Fibroblast of mammary gland (primary cell): ENCODE data around the gene FTH1.

ENCODE experiments used
- DNase-seq: peaks from one replicate; pipeline ENCODE4 v3.0.0-alpha.2; 2010; ENCODE audit warnings: low read depth
- H3K4me3 ChIP-seq: 2 replicates; pipeline ENCODE4 v1.5.1; 2011; ENCODE audit warnings: low read depth, mild to moderate bottlenecking, low read length, moderate library complexity; ENCODE audit not compliant: control insufficient read depth
- TF ChIP-seq, protein P1 (sequence below): conservative IDR thresholded peaks from 2 replicates; pipeline ENCODE4 v1.5.1; 2011; ENCODE audit warnings: low read depth, low read length, inconsistent platforms; ENCODE audit not compliant: control insufficient read depth, insufficient read depth

FTH1 gene

GRCh38 chr11:61959114-61959513 is 8.3 kb downstream of the FTH1 start:
- TF ChIP-seq, protein P1, sequence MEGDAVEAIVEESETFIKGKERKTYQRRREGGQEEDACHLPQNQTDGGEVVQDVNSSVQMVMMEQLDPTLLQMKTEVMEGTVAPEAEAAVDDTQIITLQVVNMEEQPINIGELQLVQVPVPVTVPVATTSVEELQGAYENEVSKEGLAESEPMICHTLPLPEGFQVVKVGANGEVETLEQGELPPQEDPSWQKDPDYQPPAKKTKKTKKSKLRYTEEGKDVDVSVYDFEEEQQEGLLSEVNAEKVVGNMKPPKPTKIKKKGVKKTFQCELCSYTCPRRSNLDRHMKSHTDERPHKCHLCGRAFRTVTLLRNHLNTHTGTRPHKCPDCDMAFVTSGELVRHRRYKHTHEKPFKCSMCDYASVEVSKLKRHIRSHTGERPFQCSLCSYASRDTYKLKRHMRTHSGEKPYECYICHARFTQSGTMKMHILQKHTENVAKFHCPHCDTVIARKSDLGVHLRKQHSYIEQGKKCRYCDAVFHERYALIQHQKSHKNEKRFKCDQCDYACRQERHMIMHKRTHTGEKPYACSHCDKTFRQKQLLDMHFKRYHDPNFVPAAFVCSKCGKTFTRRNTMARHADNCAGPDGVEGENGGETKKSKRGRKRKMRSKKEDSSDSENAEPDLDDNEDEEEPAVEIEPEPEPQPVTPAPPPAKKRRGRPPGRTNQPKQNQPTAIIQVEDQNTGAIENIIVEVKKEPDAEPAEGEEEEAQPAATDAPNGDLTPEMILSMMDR, result no peak
- H3K4me3 ChIP-seq, result no peak overlapping the region
- DNase-seq, result no peak

- TF ChIP-seq, protein P1, result no peak
- no peak overlapping the region for H3K4me3 ChIP-seq
- DNase-seq, result no peak
Observed at GRCh38 chr11:61958590-61958989, 8.8 kb downstream of the FTH1 start.

GRCh38 chr11:61957021-61957770 is 10.2 kb downstream of the FTH1 start:
- no peak for DNase-seq
- no peak overlapping the region for H3K4me3 ChIP-seq
- TF ChIP-seq, protein P1, result no peak

- H3K4me3 ChIP-seq, result no peak overlapping the region
- TF ChIP-seq, protein P1, result no peak
- DNase-seq, result no peak
Observed at GRCh38 chr11:61956191-61957020, 11.0 kb downstream of the FTH1 start.

DNA sequence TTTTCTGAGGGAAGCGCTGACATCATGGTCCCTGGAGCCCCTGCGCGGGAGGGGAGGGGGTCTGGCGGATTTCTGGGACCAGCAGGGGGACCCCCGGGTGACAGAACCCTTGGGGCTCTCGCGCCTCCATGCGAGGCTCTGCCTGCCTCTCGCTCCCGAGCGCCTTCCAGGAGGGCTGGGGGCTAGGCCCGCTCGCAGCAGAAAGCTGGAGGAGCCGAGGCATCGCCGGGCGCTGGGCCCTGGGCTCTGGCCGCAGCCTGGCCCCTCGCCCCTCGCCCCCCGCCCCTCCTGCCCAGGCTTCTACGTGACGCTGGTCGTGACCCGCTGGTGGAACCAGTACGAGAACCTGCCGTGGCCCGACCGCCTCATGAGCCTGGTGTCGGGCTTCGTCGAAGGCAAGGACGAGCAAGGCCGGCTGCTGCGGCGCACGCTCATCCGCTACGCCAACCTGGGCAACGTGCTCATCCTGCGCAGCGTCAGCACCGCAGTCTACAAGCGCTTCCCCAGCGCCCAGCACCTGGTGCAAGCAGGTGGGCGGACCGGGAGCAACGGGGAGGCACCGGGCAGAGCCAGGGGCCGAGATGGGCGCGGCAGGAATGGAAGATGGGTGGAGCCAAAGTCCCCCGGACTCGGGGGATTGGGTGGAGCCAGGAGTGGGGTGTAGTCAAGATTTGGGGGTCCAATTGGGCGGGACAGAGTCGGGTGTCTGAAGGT is 11.9 kb downstream of the FTH1 start:
- no peak for DNase-seq
- TF ChIP-seq, protein P1, result no peak
- H3K4me3 ChIP-seq, result peak overlapping the region; percentile 41

DNA sequence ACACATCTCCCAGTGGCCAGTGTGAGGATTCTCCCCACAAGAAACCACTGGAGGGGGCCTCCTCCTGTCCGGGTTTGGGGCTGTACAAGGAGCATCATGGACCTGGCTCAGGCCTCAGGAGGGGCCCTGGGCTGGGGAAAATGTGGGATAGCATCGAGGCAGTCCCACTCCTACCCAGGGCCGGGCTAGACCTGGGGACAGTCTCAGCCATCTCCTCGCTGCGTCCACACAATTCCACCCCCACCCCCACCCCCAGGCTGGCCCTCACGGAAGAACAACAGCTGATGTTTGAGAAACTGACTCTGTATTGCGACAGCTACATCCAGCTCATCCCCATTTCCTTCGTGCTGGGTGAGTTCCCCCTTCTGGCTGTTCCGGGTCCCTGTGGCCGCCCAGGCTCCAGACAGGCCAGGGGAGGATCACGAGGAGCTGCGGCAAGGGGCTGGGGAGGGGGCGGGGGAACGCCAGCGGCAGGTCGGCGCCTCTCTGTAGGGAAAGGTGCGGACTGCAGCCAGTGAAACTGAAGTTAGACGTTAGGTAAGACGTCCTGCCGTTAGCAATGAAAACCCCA is 12.5 kb downstream of the FTH1 start:
- peak; percentile 91 for DNase-seq
- TF ChIP-seq, protein P1, result peak; percentile 27
- H3K4me3 ChIP-seq, result peak overlapping the region; percentile 41
